Skeletal muscle tissue (tissue), 4 donors: ENCODE results near the gene DCUN1D4. TPM values are rescaled to one million over a fixed set of nuclear protein-coding genes. Genes with fewer than 3 reads are reported as not detected.
A peak's percentile ranks its signal among the peaks of the same experiment; 100 is the strongest.
"Not testable (repeated sequence)": the region's sequence is repeated elsewhere in the genome, so short reads cannot be mapped to it uniquely, and the experiment has no call there.

Source experiments
- H3K27ac ChIP-seq: one replicate; pipeline ENCODE4 v1.7.0; 2013; ENCODE audit warnings: mild to moderate bottlenecking, low read depth, low read length, inconsistent platforms
- H3K27me3 ChIP-seq, 3 donors: one replicate each; pipeline ENCODE4 v1.7.0; 2013; ENCODE audit warnings: low read length in 3 of 3; ENCODE audit not compliant: control insufficient read depth in 3 of 3, insufficient read depth in 3 of 3
- H3K36me3 ChIP-seq, 3 donors: one replicate each; pipeline ENCODE4 v1.7.0; 2013; ENCODE audit warnings: low read length in 3 of 3; ENCODE audit not compliant: control insufficient read depth in 3 of 3, insufficient read depth in 3 of 3
- H3K4me1 ChIP-seq, 3 donors: one replicate each; pipeline ENCODE4 v1.7.0; 2013; ENCODE audit warnings: low read length in 3 of 3, mild to moderate bottlenecking in 3 of 3; ENCODE audit not compliant: control insufficient read depth in 3 of 3, insufficient read depth in 3 of 3
- H3K4me3 ChIP-seq, 3 donors: one replicate each; pipeline ENCODE4 v1.7.0; 2013; ENCODE audit warnings: low read length in 3 of 3
- H3K9ac ChIP-seq, 3 donors: one replicate each; pipeline ENCODE4 v1.7.0; 2013; ENCODE audit warnings: low read length in 3 of 3, mild to moderate bottlenecking in 3 of 3, moderate library complexity in 2 of 3, low read depth in 1 of 3
- H3K9me3 ChIP-seq, 3 donors: one replicate each; pipeline ENCODE4 v1.7.0; 2013; ENCODE audit warnings: low read length in 3 of 3; ENCODE audit not compliant: control insufficient read depth in 3 of 3
- total RNA-seq: library from RNA; depleted of rRNA; stranded (reverse); fragments of >200 nt; gene quantifications from one replicate; pipeline ENCODE4 v1.2.3, GENCODE V29; 2014
- donor health status: Osteomylitis.

The DCUN1D4 gene
- total RNA-seq, 1 donor from 2014 or later: 28.2 TPM

GRCh38 chr4:51885363-51885762, 42.4 kb downstream of the DCUN1D4 start:
- Histone ChIP-seq H3K27me3 (no peaks in the 10 kb centered on the region), H3K27ac (no peak overlapping the region), H3K36me3 (peaks cover 12 to 39% (median 29%) of the 10 kb centered on the region in 3 donors), H3K9ac (no peak overlapping the region), H3K9me3 (no peaks in the 10 kb centered on the region), H3K4me3 (no peak overlapping the region), H3K4me1 (no peaks in the 10 kb centered on the region)

- Histone ChIP-seq H3K9me3 (no peaks in the 10 kb centered on the region), H3K27ac (no peak overlapping the region), H3K4me3 (no peak overlapping the region), H3K36me3 (peaks cover 10 to 32% (median 30%) of the 10 kb centered on the region in 3 donors), H3K9ac (no peak overlapping the region), H3K4me1 (peaks cover 0 to 2% (median 0%) of the 10 kb centered on the region in 3 donors), H3K27me3 (no peaks in the 10 kb centered on the region)
Measured at GRCh38 chr4:51890760-51891159, 47.8 kb downstream of the DCUN1D4 start.

- H3K27ac ChIP-seq, H3K9me3 ChIP-seq, H3K4me3 ChIP-seq, H3K4me1 ChIP-seq, H3K27me3 ChIP-seq, H3K9ac ChIP-seq: not testable (repeated sequence)
- H3K36me3 ChIP-seq: peaks cover 7 to 21% (median 18%) of the 10 kb centered on the region in 3 donors
Measured at GRCh38 chr4:51893402-51893801, 50.4 kb downstream of the DCUN1D4 start.

- H3K4me3 ChIP-seq: no peak overlapping the region
- no peaks in the 10 kb centered on the region for H3K27me3 ChIP-seq
- H3K9ac ChIP-seq: no peak overlapping the region
- peaks cover 7 to 21% (median 13%) of the 10 kb centered on the region in 3 donors for H3K36me3 ChIP-seq
- no peaks in the 10 kb centered on the region for H3K9me3 ChIP-seq
- peaks cover 0 to 6% (median 5%) of the 10 kb centered on the region in 3 donors for H3K4me1 ChIP-seq
- H3K27ac ChIP-seq: no peak overlapping the region
Measured at GRCh38 chr4:51894059-51894645, 51.2 kb downstream of the DCUN1D4 start.

GRCh38 chr4:51895158-51895557, 52.2 kb downstream of the DCUN1D4 start:
- H3K9ac ChIP-seq: no peak overlapping the region
- no peak overlapping the region for H3K4me3 ChIP-seq
- H3K27me3 ChIP-seq: no peaks in the 10 kb centered on the region
- no peaks in the 10 kb centered on the region for H3K9me3 ChIP-seq
- no peak overlapping the region for H3K27ac ChIP-seq
- peaks cover 7 to 21% (median 11%) of the 10 kb centered on the region in 3 donors for H3K36me3 ChIP-seq
- H3K4me1 ChIP-seq: peaks cover 0 to 6% (median 5%) of the 10 kb centered on the region in 3 donors

- H3K9ac ChIP-seq: no peak overlapping the region
- H3K9me3 ChIP-seq: no peaks in the 10 kb centered on the region
- no peaks in the 10 kb centered on the region for H3K27me3 ChIP-seq
- peaks cover 0 to 8% (median 5%) of the 10 kb centered on the region in 3 donors for H3K4me1 ChIP-seq
- no peak overlapping the region for H3K27ac ChIP-seq
- no peak overlapping the region for H3K4me3 ChIP-seq
- H3K36me3 ChIP-seq: peaks cover 8 to 18% (median 9%) of the 10 kb centered on the region in 3 donors
Measured at GRCh38 chr4:51895816-51896408, 53.0 kb downstream of the DCUN1D4 start.

- Histone ChIP-seq H3K27ac (no peak overlapping the region), H3K9ac (peak overlapping the region in 1 of 3 donors; percentile 43), H3K36me3 (peaks cover 18 to 25% (median 18%) of the 10 kb centered on the region in 3 donors), H3K9me3 (no peaks in the 10 kb centered on the region), H3K27me3 (no peaks in the 10 kb centered on the region), H3K4me1 (peaks cover 0 to 9% (median 4%) of the 10 kb centered on the region in 3 donors), H3K4me3 (no peak overlapping the region)
Measured at GRCh38 chr4:51901363-51901762, 58.4 kb downstream of the DCUN1D4 start.

GRCh38 chr4:51906167-51906958, 63.4 kb downstream of the DCUN1D4 start:
- Histone ChIP-seq H3K9ac (no peak overlapping the region), H3K27me3 (no peaks in the 10 kb centered on the region), H3K4me3 (no peak overlapping the region), H3K27ac (no peak overlapping the region), H3K4me1 (peaks cover 0 to 2% (median 2%) of the 10 kb centered on the region in 3 donors), H3K36me3 (peaks cover 19 to 32% (median 24%) of the 10 kb centered on the region in 3 donors), H3K9me3 (no peaks in the 10 kb centered on the region)

- peaks cover 19 to 30% (median 28%) of the 10 kb centered on the region in 3 donors for H3K36me3 ChIP-seq
- H3K4me1 ChIP-seq: no peaks in the 10 kb centered on the region
- no peaks in the 10 kb centered on the region for H3K9me3 ChIP-seq
- no peak overlapping the region for H3K9ac ChIP-seq
- no peaks in the 10 kb centered on the region for H3K27me3 ChIP-seq
- H3K4me3 ChIP-seq: no peak overlapping the region
- no peak overlapping the region for H3K27ac ChIP-seq
Measured at GRCh38 chr4:51907006-51907669, 64.2 kb downstream of the DCUN1D4 start.
